HG03439 (cell line): ENCODE measurements around the gene DUSP8.
A peak's percentile ranks its signal among the peaks of the same experiment; 100 is the strongest.
"Not testable (repeated sequence)": the region's sequence is repeated elsewhere in the genome, so short reads cannot be mapped to it uniquely, and the experiment has no call there.

ENCODE experiments used
- ATAC-seq: cut with Tn5 transposase; IDR thresholded peaks from one replicate; pipeline ENCODE4 v1.9.1; 2021; ENCODE audit warnings: mild to moderate bottlenecking, moderate library complexity; ENCODE audit not compliant: unreplicated experiment

Gene DUSP8, protein sequence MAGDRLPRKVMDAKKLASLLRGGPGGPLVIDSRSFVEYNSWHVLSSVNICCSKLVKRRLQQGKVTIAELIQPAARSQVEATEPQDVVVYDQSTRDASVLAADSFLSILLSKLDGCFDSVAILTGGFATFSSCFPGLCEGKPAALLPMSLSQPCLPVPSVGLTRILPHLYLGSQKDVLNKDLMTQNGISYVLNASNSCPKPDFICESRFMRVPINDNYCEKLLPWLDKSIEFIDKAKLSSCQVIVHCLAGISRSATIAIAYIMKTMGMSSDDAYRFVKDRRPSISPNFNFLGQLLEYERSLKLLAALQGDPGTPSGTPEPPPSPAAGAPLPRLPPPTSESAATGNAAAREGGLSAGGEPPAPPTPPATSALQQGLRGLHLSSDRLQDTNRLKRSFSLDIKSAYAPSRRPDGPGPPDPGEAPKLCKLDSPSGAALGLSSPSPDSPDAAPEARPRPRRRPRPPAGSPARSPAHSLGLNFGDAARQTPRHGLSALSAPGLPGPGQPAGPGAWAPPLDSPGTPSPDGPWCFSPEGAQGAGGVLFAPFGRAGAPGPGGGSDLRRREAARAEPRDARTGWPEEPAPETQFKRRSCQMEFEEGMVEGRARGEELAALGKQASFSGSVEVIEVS

GRCh38 chr11:1572197-1573076 lies at the start of gene DUSP8:
TSS of gene DUSP8 (minus strand) at chr11:1572271. CDS start at chr11:1565826, 6,445 bp downstream.
- no peak for ATAC-seq

DNA sequence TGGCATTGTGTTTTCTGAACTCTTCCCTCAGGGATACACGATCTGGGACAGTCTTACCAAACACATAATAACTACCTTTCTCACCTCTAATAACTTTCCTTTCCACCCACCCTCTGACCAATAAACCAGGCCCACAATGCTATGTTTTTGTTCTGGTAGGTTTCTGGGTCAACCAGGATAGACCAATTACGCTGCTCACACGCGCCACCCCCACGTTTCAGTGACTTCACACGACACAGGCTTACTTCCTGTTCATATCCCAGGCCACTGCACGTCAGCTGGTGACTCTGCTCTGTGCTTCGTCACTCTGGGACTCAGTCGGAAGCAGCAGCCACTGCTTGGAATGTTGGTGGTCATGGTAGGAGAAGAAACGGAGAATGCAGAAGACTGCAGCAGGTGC lies 47.4 kb upstream of the DUSP8 start:
- no peak for ATAC-seq

DNA sequence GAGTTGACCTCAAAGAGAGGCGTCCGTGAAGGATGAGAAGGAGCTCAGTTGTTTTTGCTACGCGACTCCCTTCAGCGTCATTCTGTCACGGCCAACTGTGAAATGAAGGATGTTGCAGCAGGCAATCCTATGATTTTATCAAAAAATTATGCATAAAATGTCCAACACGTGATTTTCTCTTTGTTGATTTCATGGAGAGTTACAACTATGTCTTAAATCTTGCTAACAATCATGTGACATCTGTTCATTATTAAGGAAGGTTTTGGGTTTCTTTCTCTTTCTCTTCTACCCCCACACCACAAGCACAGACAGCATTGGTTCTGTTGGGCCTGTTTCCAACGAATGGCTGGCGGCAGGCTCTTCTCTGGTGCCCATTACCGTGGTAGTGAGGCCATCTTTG lies 46.2 kb upstream of the DUSP8 start:
- no peak for ATAC-seq

GRCh38 chr11:1608363-1608762 lies 36.3 kb upstream of the DUSP8 start, which contains the start of gene KRTAP5-3:
TSS of gene KRTAP5-3 (minus strand) at chr11:1608463. CDS start at chr11:1608385, 78 bp downstream.
- no peak for ATAC-seq

DNA sequence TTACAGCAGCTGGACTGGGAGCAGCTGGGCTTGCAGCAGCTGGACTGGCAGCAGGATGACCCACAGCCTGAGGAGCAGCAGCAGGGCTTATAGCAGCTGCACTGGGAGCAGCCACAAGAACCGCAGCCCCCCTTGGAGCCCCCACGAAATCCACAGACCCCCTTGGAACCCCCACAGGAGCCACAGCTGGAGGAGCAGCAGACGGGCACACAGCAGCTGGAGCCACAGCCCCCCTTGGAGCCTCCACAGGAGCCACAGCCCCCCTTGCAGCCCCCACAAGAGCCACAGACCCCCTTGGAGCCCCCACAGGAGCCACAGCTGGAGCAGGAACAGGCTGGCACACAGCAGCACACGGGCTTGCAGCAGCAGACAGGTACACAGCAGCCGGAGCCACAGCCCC lies 35.8 kb upstream of the DUSP8 start:
- not testable (repeated sequence) for ATAC-seq

DNA sequence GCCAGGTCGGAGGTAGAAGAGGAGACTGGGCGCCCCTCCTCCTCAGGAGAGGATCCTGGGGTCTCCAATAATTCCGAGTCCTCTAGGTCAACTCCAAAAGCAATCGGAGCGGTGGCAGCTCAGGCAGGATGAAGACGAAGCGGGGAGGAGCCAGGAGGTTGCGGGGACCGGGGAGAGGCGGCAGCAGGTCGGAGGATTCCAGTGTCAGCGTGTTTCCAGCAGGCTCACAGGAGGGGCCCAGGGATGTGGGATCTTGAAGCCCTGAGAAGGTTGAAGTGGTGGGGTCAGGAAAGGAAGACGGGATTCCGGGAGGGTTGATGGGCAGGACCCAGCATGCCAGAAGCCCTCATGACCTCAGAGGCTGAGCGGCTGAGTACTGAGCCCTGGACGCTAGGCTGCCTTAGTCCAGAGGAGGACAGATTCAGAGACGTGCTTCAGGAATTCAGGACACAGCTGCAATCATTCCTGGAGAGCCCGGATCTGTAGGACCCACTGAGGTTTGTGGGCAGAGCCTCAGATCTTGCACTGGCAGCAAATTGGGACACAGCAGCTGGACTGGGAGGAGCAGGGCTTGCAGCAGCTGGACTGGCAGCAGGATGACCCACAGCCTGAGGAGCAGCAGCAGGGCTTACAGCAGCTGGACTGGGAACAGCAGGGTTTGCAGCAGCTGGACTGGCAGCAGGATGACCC lies 35.2 kb upstream of the DUSP8 start:
- not testable (repeated sequence) for ATAC-seq

DNA sequence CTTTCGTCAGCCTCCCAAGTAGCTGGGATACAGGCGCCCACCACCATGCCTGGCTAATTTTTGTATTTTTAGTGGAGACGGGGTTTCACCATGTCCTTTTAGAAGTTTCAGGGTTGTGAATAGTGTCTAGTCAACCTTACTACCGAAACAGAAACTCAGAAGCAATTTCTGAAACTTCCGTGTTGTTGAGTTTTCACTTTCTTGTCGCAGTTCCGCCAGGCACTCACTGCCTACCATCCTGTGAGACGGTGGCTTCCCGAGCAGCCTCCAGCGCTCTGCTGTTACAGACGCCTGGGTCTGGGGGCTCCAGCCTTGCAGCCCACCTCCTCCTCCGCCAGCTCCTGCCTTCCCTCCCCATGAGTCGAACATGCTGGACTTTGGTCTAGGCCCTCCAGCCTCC lies 33.9 kb upstream of the DUSP8 start:
- ATAC-seq = peak; percentile 84

DNA sequence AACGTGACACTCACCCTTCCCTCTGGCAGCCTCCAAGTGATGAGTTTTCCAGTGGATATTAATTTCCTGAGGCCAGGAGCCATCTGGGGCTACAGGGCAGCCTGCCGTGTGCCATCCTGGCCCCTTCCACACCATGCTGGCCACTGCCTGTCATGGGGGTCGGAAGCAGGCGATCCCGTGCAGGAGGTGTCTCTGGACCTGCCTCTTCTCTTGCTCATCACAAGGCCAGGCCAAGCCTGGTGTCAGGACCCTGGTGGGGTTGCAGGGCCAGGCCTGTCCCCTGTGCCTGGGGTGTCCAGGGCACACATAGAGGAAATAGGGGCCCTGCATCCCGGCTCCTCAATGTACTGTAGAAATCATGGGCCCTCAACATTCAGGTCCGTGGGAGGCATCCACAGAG lies 32.6 kb upstream of the DUSP8 start:
- no peak for ATAC-seq

GRCh38 chr11:1604181-1604580 lies 32.1 kb upstream of the DUSP8 start:
- ATAC-seq = no peak

- no peak for ATAC-seq
These were observed 31.6 kb upstream of the DUSP8 start for GRCh38 chr11:1603629-1604028.

DNA sequence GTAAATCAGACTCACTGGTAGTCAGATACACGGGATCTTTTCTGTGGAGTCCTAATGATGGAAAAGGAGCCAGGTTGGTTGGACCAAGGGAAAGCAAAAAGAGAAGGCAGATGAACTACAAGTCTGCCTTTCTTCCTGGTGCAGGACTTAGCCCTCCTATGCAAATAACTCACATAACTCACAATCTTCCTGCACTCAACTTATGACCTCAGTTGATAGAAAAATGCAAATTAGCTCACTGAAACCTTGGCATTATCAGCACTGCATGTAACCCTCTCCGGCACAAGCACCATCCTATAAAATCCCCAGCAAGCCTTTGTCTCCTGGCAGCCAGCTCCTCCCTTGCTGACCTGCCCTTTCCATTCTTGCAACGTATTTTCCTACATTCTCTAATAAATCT lies 29.6 kb upstream of the DUSP8 start:
- ATAC-seq = not testable (repeated sequence)

GRCh38 chr11:1600626-1601025 lies 28.6 kb upstream of the DUSP8 start:
- ATAC-seq = no peak

GRCh38 chr11:1598816-1599215 lies 26.7 kb upstream of the DUSP8 start:
- ATAC-seq = no peak

DNA sequence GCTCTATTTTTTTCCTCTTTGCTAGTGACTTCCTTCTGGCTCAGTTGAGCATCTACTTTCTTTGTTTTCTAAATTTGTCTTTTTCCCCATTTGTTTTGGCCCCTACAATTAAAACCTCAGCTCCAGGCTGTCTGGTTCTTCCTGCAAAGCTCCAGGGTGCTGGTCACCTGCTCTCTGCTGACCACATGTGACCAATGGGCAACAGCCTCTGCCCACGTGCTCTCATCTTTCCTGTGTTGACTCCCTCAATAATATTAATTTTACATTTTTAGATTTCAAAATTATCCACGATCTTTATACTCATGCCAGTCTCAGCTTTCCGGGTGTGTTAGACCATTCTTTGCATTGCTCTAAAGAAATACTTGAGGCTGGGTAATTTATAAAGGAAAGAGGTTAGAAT lies 26.3 kb upstream of the DUSP8 start:
- ATAC-seq = not testable (repeated sequence)

DNA sequence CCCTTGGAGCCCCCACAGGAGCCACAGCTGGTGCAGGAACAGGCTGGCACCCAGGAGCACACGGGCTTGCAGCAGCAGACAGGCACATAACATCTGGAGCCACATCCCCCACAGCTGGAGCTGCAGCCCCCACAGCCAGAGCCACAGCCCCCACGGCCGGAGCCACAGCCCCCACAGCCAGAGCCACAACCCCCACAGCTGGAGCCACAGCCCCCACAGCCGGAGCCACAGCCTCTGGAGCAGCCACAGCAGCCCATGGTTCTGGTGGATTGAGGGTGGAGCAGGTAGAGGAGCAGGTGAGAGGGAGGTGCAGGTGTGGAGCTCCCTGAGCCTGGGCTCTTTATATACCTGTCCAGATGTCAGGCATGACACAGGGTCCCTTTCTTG lies 25.9 kb upstream of the DUSP8 start, which contains the start of gene KRTAP5-2:
Gene KRTAP5-2 (minus strand): TSS at position 301 of the 387 bp plus-strand sequence. CDS start 44 bp downstream, at position 257.
- no peak for ATAC-seq

DNA sequence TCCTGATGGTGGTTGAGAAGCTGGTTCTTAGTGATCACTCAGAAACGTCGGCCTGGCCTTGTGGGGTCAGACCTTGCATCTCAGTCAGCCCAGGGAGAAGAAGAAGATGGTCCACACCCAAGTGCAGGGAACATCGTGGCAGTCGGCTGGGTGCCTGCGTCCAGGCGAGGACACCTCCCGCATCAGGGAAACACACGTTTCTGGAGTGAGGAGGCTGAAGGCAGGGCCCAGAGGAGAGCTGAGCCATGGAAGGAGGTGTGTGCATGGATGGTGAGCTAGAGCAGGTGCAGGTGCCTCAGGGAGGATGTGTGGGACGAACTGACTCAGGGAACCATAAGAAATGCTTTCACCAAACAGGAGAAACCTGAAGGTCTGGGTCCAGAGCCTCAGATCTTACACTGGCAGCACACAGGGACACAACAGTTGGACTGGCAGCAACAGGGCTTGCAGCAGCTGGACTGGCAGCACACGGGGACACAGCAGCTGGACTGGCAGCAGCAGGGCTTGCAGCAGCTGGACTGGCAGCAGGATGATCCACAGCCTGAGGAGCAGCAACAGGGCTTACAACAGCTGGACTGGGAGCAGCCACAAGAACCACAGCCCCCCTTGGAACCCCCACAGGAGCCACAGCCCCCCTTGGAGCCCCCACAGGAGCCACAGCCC lies 25.4 kb upstream of the DUSP8 start:
- ATAC-seq = no peak

GRCh38 chr11:1596576-1597121 lies 24.6 kb upstream of the DUSP8 start:
- not testable (repeated sequence) for ATAC-seq

- ATAC-seq = not testable (repeated sequence)
These were observed 24.0 kb upstream of the DUSP8 start for GRCh38 chr11:1595994-1596575.

GRCh38 chr11:1592628-1593027 lies 20.6 kb upstream of the DUSP8 start:
- no peak for ATAC-seq
